AG09309 (cell line): Measurements from ENCODE around the gene VSIG10.

Experiments
- DNase-seq: peaks from one replicate; pipeline ENCODE4 v3.0.0-alpha.2; 2010; ENCODE audit warnings: low read depth
- H3K4me3 ChIP-seq: 2 replicates; pipeline ENCODE4 v1.5.1; 2011; ENCODE audit warnings: mild to moderate bottlenecking, low read depth, low read length, moderate library complexity; ENCODE audit not compliant: control insufficient read depth
- TF ChIP-seq, protein P1 (sequence below): IDR thresholded peaks from 2 replicates; pipeline ENCODE4 v1.5.1; 2011; ENCODE audit warnings: mild to moderate bottlenecking, low read depth, low read length, inconsistent platforms; ENCODE audit not compliant: insufficient read depth, control insufficient read depth; ENCODE audit errors: missing control alignments

The VSIG10 gene, protein sequence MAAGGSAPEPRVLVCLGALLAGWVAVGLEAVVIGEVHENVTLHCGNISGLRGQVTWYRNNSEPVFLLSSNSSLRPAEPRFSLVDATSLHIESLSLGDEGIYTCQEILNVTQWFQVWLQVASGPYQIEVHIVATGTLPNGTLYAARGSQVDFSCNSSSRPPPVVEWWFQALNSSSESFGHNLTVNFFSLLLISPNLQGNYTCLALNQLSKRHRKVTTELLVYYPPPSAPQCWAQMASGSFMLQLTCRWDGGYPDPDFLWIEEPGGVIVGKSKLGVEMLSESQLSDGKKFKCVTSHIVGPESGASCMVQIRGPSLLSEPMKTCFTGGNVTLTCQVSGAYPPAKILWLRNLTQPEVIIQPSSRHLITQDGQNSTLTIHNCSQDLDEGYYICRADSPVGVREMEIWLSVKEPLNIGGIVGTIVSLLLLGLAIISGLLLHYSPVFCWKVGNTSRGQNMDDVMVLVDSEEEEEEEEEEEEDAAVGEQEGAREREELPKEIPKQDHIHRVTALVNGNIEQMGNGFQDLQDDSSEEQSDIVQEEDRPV

GRCh38 chr12:118103601-118104382 is at the start of gene VSIG10:
Gene VSIG10 (minus strand): TSS chr12:118104011. CDS start chr12:118103671, 340 bp downstream.
- H3K4me3 ChIP-seq, result peak within 1 kb of the TSS; percentile 74
- peak; percentile 8 for DNase-seq
- TF ChIP-seq, protein P1, sequence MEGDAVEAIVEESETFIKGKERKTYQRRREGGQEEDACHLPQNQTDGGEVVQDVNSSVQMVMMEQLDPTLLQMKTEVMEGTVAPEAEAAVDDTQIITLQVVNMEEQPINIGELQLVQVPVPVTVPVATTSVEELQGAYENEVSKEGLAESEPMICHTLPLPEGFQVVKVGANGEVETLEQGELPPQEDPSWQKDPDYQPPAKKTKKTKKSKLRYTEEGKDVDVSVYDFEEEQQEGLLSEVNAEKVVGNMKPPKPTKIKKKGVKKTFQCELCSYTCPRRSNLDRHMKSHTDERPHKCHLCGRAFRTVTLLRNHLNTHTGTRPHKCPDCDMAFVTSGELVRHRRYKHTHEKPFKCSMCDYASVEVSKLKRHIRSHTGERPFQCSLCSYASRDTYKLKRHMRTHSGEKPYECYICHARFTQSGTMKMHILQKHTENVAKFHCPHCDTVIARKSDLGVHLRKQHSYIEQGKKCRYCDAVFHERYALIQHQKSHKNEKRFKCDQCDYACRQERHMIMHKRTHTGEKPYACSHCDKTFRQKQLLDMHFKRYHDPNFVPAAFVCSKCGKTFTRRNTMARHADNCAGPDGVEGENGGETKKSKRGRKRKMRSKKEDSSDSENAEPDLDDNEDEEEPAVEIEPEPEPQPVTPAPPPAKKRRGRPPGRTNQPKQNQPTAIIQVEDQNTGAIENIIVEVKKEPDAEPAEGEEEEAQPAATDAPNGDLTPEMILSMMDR, result no peak

- H3K4me3 ChIP-seq, result no peak overlapping the region
- no peak for DNase-seq
- TF ChIP-seq, protein P1, result no peak
Observed at GRCh38 chr12:118151755-118152154, 47.9 kb upstream of the VSIG10 start.

DNA sequence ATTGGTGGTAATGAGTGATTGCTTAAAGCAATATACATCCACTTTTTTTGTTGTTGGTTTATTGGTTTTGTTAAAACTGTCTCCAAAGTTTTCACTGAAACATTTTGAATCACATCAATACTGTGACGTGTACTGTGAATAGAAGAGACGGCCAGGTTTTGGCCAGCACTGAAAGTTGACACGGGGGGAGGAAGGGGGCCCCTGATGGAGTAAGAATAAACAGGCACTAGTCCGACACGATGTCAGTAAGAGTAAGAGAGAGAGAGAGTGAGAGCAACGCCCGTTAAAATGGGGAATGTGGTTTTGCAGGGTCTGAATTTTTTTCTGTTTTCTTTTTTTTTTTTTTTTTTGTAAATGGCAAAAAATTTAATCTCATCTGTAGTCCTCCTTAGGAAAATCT is 46.8 kb upstream of the VSIG10 start:
- TF ChIP-seq, protein P1, result no peak
- no peak overlapping the region for H3K4me3 ChIP-seq
- DNase-seq, result no peak

DNA sequence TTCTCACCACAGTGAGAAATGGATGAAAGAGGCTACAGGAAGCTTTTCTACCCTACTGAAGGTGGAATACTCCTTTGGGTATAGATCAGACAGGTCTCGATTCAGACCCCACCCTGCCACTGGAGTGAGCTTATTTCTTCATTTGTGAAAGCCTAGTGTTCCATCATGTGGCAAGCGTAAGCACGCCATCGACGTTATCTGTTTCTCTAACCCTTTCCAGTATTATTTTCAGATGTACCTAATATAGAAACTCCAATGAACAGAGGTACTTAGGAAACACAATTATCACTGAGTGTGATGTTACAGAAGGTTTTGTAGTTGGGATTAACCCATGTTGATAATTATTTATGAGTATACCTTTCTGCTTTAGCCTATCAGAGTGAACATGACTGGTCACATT is 44.5 kb upstream of the VSIG10 start:
- TF ChIP-seq, protein P1, result no peak
- no peak overlapping the region for H3K4me3 ChIP-seq
- no peak for DNase-seq

- no peak overlapping the region for H3K4me3 ChIP-seq
- TF ChIP-seq, protein P1, result no peak
- DNase-seq, result no peak
Observed at GRCh38 chr12:118145798-118146156, 42.0 kb upstream of the VSIG10 start.

DNA sequence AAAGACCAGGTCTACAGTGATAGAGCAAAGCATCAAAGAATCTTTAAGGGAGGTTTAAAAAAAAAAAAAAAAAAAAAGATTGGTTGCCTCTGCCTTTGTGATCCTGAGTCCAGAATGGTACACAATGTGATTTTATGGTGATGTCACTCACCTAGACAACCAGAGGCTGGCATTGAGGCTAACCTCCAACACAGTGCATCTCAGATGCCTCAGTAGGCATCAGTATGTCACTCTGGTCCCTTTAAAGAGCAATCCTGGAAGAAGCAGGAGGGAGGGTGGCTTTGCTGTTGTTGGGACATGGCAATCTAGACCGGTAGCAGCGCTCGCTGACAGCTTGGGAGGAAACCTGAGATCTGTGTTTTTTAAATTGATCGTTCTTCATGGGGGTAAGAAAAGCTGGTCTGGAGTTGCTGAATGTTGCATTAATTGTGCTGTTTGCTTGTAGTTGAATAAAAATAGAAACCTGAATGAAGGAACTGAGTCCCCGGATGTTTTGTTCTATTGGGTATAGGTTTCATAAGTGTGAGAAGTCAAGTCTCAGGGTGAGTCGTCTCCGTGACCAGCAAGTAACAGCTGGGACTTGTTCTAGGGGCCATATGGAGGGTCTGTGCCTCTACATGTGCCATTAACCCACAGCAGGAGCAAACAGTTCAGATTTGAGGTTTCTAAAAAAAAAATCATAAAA is 41.4 kb upstream of the VSIG10 start:
- no peak for DNase-seq
- no peak overlapping the region for H3K4me3 ChIP-seq
- TF ChIP-seq, protein P1, result no peak
